Measurements from ENCODE around the gene TMEM123.

- no peak for TF ChIP-seq POLR2A (IDR thresholded peaks at IDR 0.05)
- no peak for TF ChIP-seq POLR2AphosphoS5 (IDR thresholded peaks at IDR 0.05)
- TF ChIP-seq CTCF (IDR thresholded peaks at IDR 0.05 in 8 of 11, conservative IDR thresholded peaks at IDR 0.05 in 3 of 11), result no peak
Observed at GRCh38 chr11:102453302-102453695, 734 bp upstream of the TMEM123 start.

Data from spleen (tissue), 7 donors.